ENCODE results near the gene PIAS1.
A peak's percentile ranks its signal among the peaks of the same experiment; 100 is the strongest.

Gene PIAS1

DNA sequence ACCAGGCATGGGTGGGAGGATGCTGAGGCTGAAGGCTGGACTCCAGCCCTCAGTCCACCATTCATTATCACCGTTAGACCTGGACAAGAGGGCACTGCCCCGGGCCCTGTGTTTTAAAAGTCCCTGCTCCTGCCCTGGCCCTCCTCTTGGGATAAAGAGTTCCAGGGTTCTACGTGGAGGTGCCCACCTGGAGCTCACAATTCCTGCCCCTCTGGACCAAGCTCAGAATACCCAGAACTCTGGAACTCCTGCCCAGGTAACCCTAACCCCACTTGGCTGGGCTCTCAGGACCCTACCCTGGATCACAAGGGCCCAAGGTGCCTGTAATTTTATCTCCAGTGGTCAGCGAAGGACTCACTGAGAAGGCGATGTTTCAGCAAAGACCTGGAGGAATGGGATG, 149.8 kb downstream of the PIAS1 start:
- TF ChIP-seq, protein P1, sequence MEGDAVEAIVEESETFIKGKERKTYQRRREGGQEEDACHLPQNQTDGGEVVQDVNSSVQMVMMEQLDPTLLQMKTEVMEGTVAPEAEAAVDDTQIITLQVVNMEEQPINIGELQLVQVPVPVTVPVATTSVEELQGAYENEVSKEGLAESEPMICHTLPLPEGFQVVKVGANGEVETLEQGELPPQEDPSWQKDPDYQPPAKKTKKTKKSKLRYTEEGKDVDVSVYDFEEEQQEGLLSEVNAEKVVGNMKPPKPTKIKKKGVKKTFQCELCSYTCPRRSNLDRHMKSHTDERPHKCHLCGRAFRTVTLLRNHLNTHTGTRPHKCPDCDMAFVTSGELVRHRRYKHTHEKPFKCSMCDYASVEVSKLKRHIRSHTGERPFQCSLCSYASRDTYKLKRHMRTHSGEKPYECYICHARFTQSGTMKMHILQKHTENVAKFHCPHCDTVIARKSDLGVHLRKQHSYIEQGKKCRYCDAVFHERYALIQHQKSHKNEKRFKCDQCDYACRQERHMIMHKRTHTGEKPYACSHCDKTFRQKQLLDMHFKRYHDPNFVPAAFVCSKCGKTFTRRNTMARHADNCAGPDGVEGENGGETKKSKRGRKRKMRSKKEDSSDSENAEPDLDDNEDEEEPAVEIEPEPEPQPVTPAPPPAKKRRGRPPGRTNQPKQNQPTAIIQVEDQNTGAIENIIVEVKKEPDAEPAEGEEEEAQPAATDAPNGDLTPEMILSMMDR (IDR thresholded peaks at IDR 0.05; ENCODE audit: control insufficient read depth, extremely low read depth, insufficient read depth) = no peak
- H3K4me3 ChIP-seq (ENCODE audit: low read depth, low read length) = no peak overlapping the region; the same call in 1 of the 2 replicates
- no peak for DNase-seq (ENCODE audit: low read depth)

DNA sequence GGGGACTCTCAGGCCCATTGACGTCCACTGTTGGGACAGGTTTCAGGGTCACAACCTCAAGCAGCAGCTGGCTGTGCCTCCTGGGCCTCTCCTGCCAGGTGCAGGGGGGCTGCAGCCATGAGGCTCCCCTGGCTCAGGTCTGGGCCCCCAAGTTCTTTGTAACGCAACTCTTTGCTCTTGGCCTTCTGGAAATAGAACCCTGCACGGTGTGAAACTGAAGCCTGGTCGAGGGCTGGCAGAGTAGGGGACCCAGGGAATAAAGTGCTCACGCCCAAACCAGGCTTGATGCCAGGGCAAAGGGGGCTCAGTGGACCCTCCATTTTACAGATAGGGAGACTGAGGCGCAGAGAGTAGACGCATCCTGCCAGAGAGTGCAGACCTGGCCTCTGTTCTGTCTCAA, 150.2 kb downstream of the PIAS1 start:
- no peak for DNase-seq (ENCODE audit: low read depth)
- peak overlapping the region; percentile 58 for H3K4me3 ChIP-seq (ENCODE audit: low read depth, low read length)
- TF ChIP-seq, protein P1 (IDR thresholded peaks at IDR 0.05; ENCODE audit: control insufficient read depth, extremely low read depth, insufficient read depth) = no peak

DNA sequence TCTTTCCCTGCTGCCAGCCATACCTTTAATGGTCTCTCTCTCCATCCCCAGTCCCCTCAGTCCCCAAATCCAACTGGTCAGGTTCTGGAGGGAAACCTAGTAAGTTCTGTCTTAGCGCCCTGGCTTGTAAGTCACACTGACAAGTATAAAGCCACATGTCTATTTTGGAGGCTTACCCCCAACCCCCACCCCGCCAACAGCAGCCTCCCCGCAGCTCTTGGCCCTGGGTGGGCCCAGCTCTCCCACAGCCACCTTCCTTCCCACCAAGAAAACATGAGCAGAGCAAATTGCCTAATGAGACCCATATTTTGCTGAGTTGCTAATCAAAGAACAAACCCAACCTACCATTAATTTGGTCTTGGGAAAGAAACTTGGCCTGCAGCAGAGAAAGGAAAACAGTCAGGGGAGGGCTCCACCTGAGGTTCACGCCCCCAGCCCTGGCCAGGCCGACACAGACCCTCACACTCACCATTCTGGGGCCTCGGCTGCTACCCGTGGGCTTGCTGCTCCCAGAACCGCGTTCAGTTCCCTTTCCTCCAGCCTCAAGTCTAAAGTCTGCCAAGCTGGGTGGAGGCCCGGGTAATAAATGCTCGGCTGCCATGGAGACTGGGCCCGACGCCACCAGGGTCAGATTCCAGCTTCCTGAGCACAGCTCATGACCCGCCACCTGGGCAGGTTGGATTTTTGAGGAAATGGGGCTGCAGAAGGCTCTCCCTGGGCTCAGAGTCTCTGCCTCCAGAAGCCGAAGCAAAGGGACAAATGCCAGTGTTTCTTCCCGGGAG, 150.9 kb downstream of the PIAS1 start, which contains the start of gene CALML4:
CALML4 (minus strand) TSS at position 557 of the 782 bp plus-strand sequence; CDS start at position 472, 85 bp downstream.
- TF ChIP-seq, protein P1 (IDR thresholded peaks at IDR 0.05; ENCODE audit: control insufficient read depth, extremely low read depth, insufficient read depth) = no peak
- peak; percentile 90 for DNase-seq (ENCODE audit: low read depth)
- H3K4me3 ChIP-seq (ENCODE audit: low read depth, low read length) = peak within 1 kb of the TSS; percentile 58

DNA sequence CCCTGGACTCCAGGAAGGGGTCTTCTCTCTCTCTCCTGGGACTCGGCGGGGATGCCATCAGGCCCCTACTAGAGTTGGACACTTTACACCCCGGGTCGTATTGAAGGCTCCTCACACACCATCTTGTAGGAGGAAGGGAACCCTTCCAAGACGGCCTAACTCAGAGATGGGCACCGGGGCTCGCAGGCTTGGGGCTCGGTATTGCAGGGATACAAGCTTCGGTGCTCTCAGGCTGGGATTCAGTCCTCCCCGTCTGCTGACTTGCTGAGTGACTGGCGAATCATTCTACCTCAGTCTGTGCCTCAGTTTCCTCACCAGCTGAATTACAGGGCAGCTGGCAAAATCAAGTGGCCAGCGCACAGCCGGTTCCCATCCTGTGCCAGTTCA, 151.4 kb downstream of the PIAS1 start:
- DNase-seq (ENCODE audit: low read depth) = no peak
- H3K4me3 ChIP-seq (ENCODE audit: low read depth, low read length) = peak overlapping the region; percentile 58
- TF ChIP-seq, protein P1 (IDR thresholded peaks at IDR 0.05; ENCODE audit: control insufficient read depth, extremely low read depth, insufficient read depth) = no peak

DNA sequence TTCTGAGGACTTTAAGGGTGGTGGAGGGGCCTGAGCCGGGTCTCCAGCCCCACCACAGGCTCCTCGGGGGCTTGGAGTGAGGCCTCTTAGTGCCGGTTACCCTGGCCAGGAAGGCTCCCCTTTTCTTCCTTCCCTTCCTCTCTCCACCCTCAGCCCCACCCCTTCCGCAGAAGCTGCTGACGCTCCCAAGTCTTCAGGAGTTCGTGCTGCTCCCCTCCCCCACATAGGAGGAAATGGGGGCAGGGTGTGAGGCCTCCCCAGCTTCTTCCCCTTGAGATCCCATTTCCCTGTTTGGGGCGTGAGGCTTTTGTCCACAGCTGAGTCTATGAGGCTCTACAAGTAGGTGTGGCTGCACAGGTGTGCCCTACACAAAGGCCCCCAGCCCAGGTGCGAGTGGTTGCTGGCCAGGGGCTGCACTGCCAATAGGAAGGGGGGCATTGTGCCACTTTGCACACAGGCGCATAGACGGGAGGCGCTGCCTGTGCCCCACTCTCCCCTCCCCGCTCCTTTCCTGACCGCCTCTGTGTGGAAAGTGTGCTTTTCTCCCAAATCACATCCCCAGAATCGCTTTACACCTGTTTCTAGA, 151.9 kb downstream of the PIAS1 start:
- H3K4me3 ChIP-seq (ENCODE audit: low read depth, low read length) = no peak overlapping the region
- TF ChIP-seq, protein P1 (IDR thresholded peaks at IDR 0.05; ENCODE audit: control insufficient read depth, extremely low read depth, insufficient read depth) = no peak
- DNase-seq (ENCODE audit: low read depth) = no peak

DNA sequence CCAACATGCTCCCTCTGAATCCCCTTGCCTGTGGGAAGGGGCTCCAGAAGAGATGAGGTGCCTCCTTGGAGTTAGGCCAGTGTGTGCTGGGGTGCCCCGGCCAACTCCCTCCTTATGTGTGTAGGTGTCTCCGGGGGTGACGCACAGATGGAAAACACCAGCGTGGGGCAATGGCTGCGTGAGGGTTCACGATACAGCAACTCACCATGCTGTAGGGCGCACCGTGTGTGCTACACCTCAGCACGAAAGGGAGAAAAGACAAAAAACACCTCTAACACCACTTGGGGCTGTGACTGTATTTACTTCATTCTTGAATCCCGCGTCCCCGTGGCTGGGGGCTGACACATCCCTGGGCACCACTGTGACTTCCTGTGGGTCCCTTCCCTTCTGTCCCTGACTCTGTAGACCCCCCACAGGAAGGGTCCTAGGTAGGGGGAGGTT, 152.6 kb downstream of the PIAS1 start:
- no peak for DNase-seq (ENCODE audit: low read depth)
- no peak overlapping the region for H3K4me3 ChIP-seq (ENCODE audit: low read depth, low read length)
- TF ChIP-seq, protein P1 (IDR thresholded peaks at IDR 0.05; ENCODE audit: control insufficient read depth, extremely low read depth, insufficient read depth) = no peak

Data from LNCaP clone FGC (cell line).